Activated CD4-positive, alpha-beta T cell treated with anti-CD3 and anti-CD28 coated beads, Interleukin-2, amount 10 ng/mL, durations not matched to agents 7 days and 5 days (primary cell): Measurements from ENCODE around the gene C6orf120. TPM values are rescaled to one million over a fixed set of nuclear protein-coding genes. Genes with fewer than 3 reads are reported as not detected.
"Not testable (repeated sequence)": the region's sequence is repeated elsewhere in the genome, so short reads cannot be mapped to it uniquely, and the experiment has no call there.

Experiments used
- CTCF ChIA-PET: fragments of 350-600 bp; sonication (Branson Sonifier 250); formaldehyde crosslinking; loops from one replicate; lab custom pipeline; 2021; ENCODE audit warnings: antibody characterized with exemption; lab: Charles Lee
- POLR2A ChIA-PET: fragments of 350-600 bp; sonication (Branson Sonifier 250); formaldehyde crosslinking; loops from one replicate; lab custom pipeline; 2021; ENCODE audit warnings: antibody characterized with exemption; lab: Charles Lee
- DNase-seq: peaks from one replicate; pipeline ENCODE4 v3.0.0-alpha.2; 2020
- H3K27ac Mint-ChIP-seq: one replicate; pipeline ENCODE4 v1.8.0; 2021; ENCODE audit warnings: mild to moderate bottlenecking, moderate library complexity, mixed read lengths
- H3K27me3 Mint-ChIP-seq: one replicate; pipeline ENCODE4 v1.8.0; 2021; ENCODE audit warnings: mixed read lengths
- H3K36me3 Mint-ChIP-seq: one replicate; pipeline ENCODE4 v1.8.0; 2021; ENCODE audit warnings: low read depth, mixed read lengths
- H3K4me1 Mint-ChIP-seq: one replicate; pipeline ENCODE4 v1.8.0; 2021; ENCODE audit warnings: mixed read lengths
- H3K4me3 Mint-ChIP-seq: one replicate; pipeline ENCODE4 v1.8.0; 2021; ENCODE audit warnings: mild to moderate bottlenecking, moderate library complexity, mixed read lengths
- H3K9me3 Mint-ChIP-seq: one replicate; pipeline ENCODE4 v1.8.0; 2021; ENCODE audit warnings: mixed read lengths
- total RNA-seq, 2 experiments: library from RNA; stranded (reverse); gene quantifications; one replicate each; pipeline ENCODE4 v1.2.3, GENCODE V29; 2021

C6orf120 gene
- total RNA-seq, 2 experiments from 2014 or later = 17.0 to 20.9 TPM

- Mint-ChIP-seq H3K4me3 (no peak overlapping the region), H3K27me3 (no peaks in the 10 kb centered on the region), H3K9me3 (peaks cover 10% of the 10 kb centered on the region), H3K27ac (no peak overlapping the region), H3K36me3 (peaks cover 10% of the 10 kb centered on the region), H3K4me1 (peaks cover 3% of the 10 kb centered on the region)
- DNase-seq = no peak
- ChIA-PET CTCF (interaction anchor here (0.8 to 2.2 kb wide), 3 partner anchors 9 to 59 kb away, joined by 3 to 6 read pairs (median 3); partner anchors contain the start of genes C6orf120, DYNLT2, ERMARD and WDR27), POLR2A (no interaction called here)
Measured at GRCh38 chr6:169692516-169692915, 9.4 kb upstream of the C6orf120 start.

GRCh38 chr6:169695131-169695530 lies 6.8 kb upstream of the C6orf120 start:
- H3K4me1 Mint-ChIP-seq = peaks cover 15% of the 10 kb centered on the region
- H3K27me3 Mint-ChIP-seq = no peaks in the 10 kb centered on the region
- no peak for DNase-seq
- H3K36me3 Mint-ChIP-seq = peaks cover 3% of the 10 kb centered on the region
- CTCF ChIA-PET = interaction anchor here (0.5 kb wide), 1 partner anchor 50 kb away, joined by 3 read pairs; no protein-coding TSS in a partner anchor
- POLR2A ChIA-PET = no interaction called here
- no peak overlapping the region for H3K27ac Mint-ChIP-seq
- H3K4me3 Mint-ChIP-seq = no peak overlapping the region
- H3K9me3 Mint-ChIP-seq = peaks cover 10% of the 10 kb centered on the region

- H3K4me3 Mint-ChIP-seq, POLR2A ChIA-PET, CTCF ChIA-PET, H3K27me3 Mint-ChIP-seq, H3K27ac Mint-ChIP-seq, H3K36me3 Mint-ChIP-seq: not testable (repeated sequence)
- Mint-ChIP-seq H3K9me3 (peaks cover 10% of the 10 kb centered on the region), H3K4me1 (peaks cover 17% of the 10 kb centered on the region)
- peak; percentile 15 for DNase-seq
Measured at GRCh38 chr6:169697115-169697514, 4.8 kb upstream of the C6orf120 start.

GRCh38 chr6:169700296-169700695 lies 1.6 kb upstream of the C6orf120 start:
- ChIA-PET POLR2A (no interaction called here), CTCF (no interaction called here)
- no peaks in the 10 kb centered on the region for H3K27me3 Mint-ChIP-seq
- H3K27ac Mint-ChIP-seq = no peak overlapping the region
- H3K4me3 Mint-ChIP-seq = no peak overlapping the region
- no peak for DNase-seq
- peaks cover 4% of the 10 kb centered on the region for H3K9me3 Mint-ChIP-seq
- H3K4me1 Mint-ChIP-seq = peaks cover 40% of the 10 kb centered on the region
- peaks cover 15% of the 10 kb centered on the region for H3K36me3 Mint-ChIP-seq

GRCh38 chr6:169701311-169701953 lies 494 bp upstream of the C6orf120 start:
- DNase-seq = no peak
- no peaks in the 10 kb centered on the region for H3K27me3 Mint-ChIP-seq
- peak overlapping the region; percentile 87 for H3K27ac Mint-ChIP-seq
- POLR2A ChIA-PET = interaction anchor here (0.8 to 1.0 kb wide), 2 partner anchors 50 to 103 kb away, joined by 3 to 5 read pairs; no protein-coding TSS in a partner anchor
- peaks cover 48% of the 10 kb centered on the region for H3K4me1 Mint-ChIP-seq
- CTCF ChIA-PET = interaction anchor here (0.8 to 2.6 kb wide), 5 partner anchors 10 to 816 kb away, joined by 3 to 11 read pairs (median 3); partner anchors contain the start of genes DYNLT2 and ERMARD
- H3K4me3 Mint-ChIP-seq = peak overlapping the region; percentile 87
- no peaks in the 10 kb centered on the region for H3K9me3 Mint-ChIP-seq
- peaks cover 20% of the 10 kb centered on the region for H3K36me3 Mint-ChIP-seq

- Mint-ChIP-seq H3K27me3 (no peaks in the 10 kb centered on the region), H3K27ac (peak overlapping the region; percentile 93), H3K36me3 (peaks cover 21% of the 10 kb centered on the region), H3K9me3 (no peaks in the 10 kb centered on the region), H3K4me3 (peak overlapping the region; percentile 86), H3K4me1 (peaks cover 50% of the 10 kb centered on the region)
- DNase-seq = no peak
- ChIA-PET POLR2A (interaction anchor here (0.9 kb wide), 1 partner anchor 15 kb away, joined by 3 read pairs; no protein-coding TSS in a partner anchor), CTCF (interaction anchor here (1.2 to 2.6 kb wide), 2 partner anchors 12 to 22 kb away, joined by 3 to 11 read pairs; no protein-coding TSS in a partner anchor)
Measured at GRCh38 chr6:169702840-169703246, 917 bp downstream of the C6orf120 start.

GRCh38 chr6:169707772-169708171 lies 5.8 kb downstream of the C6orf120 start:
- no peak overlapping the region for H3K4me3 Mint-ChIP-seq
- CTCF ChIA-PET = interaction anchor here (1.2 to 1.9 kb wide), 2 partner anchors 14 to 17 kb away, joined by 3 to 5 read pairs; partner anchors contain the start of gene PHF10
- H3K36me3 Mint-ChIP-seq = peaks cover 35% of the 10 kb centered on the region
- no peaks in the 10 kb centered on the region for H3K27me3 Mint-ChIP-seq
- H3K27ac Mint-ChIP-seq = no peak overlapping the region
- no peak for DNase-seq
- POLR2A ChIA-PET = no interaction called here
- peaks cover 34% of the 10 kb centered on the region for H3K4me1 Mint-ChIP-seq
- H3K9me3 Mint-ChIP-seq = no peaks in the 10 kb centered on the region

GRCh38 chr6:169709293-169709692 lies 7.4 kb downstream of the C6orf120 start:
- Mint-ChIP-seq H3K9me3 (no peaks in the 10 kb centered on the region), H3K4me1 (peaks cover 19% of the 10 kb centered on the region), H3K4me3 (no peak overlapping the region), H3K36me3 (peaks cover 34% of the 10 kb centered on the region), H3K27ac (no peak overlapping the region), H3K27me3 (no peaks in the 10 kb centered on the region)
- POLR2A ChIA-PET = no interaction called here
- no peak for DNase-seq
- CTCF ChIA-PET = interaction anchor here (1.1 to 1.9 kb wide), 3 partner anchors 8 to 80 kb away, joined by 3 to 5 read pairs (median 3); no protein-coding TSS in a partner anchor

GRCh38 chr6:169710009-169710408 lies 8.1 kb downstream of the C6orf120 start:
- peaks cover 35% of the 10 kb centered on the region for H3K36me3 Mint-ChIP-seq
- ChIA-PET CTCF (interaction anchor here (1.2 kb wide), 1 partner anchor 80 kb away, joined by 3 read pairs; no protein-coding TSS in a partner anchor), POLR2A (interaction anchor here (0.7 kb wide), 1 partner anchor 502 kb away, joined by 3 read pairs; no protein-coding TSS in a partner anchor)
- H3K4me3 Mint-ChIP-seq = no peak overlapping the region
- H3K4me1 Mint-ChIP-seq = peaks cover 14% of the 10 kb centered on the region
- H3K27me3 Mint-ChIP-seq = no peaks in the 10 kb centered on the region
- H3K27ac Mint-ChIP-seq = no peak overlapping the region
- DNase-seq = no peak
- H3K9me3 Mint-ChIP-seq = no peaks in the 10 kb centered on the region

GRCh38 chr6:169714178-169714577 lies 12.3 kb downstream of the C6orf120 start:
- DNase-seq = no peak
- no peak overlapping the region for H3K4me3 Mint-ChIP-seq
- no peaks in the 10 kb centered on the region for H3K9me3 Mint-ChIP-seq
- peaks cover 33% of the 10 kb centered on the region for H3K36me3 Mint-ChIP-seq
- H3K27me3 Mint-ChIP-seq = no peaks in the 10 kb centered on the region
- H3K27ac Mint-ChIP-seq = no peak overlapping the region
- ChIA-PET CTCF (interaction anchor here (2.0 kb wide), 1 partner anchor 11 kb away, joined by 11 read pairs; the partner anchor contains the start of genes C6orf120 and WDR27), POLR2A (no interaction called here)
- peaks cover 4% of the 10 kb centered on the region for H3K4me1 Mint-ChIP-seq

GRCh38 chr6:169714595-169714994 lies 12.7 kb downstream of the C6orf120 start:
- DNase-seq = no peak
- no peak overlapping the region for H3K4me3 Mint-ChIP-seq
- H3K27ac Mint-ChIP-seq = no peak overlapping the region
- H3K4me1 Mint-ChIP-seq = peaks cover 8% of the 10 kb centered on the region
- H3K36me3 Mint-ChIP-seq = peaks cover 32% of the 10 kb centered on the region
- no peaks in the 10 kb centered on the region for H3K9me3 Mint-ChIP-seq
- ChIA-PET CTCF (interaction anchor here (2.0 kb wide), 1 partner anchor 12 kb away, joined by 11 read pairs; the partner anchor contains the start of genes C6orf120 and WDR27), POLR2A (no interaction called here)
- no peaks in the 10 kb centered on the region for H3K27me3 Mint-ChIP-seq

GRCh38 chr6:169719117-169719516 lies 17.2 kb downstream of the C6orf120 start:
- POLR2A ChIA-PET = no interaction called here
- H3K36me3 Mint-ChIP-seq = peaks cover 21% of the 10 kb centered on the region
- DNase-seq = no peak
- no peaks in the 10 kb centered on the region for H3K27me3 Mint-ChIP-seq
- H3K4me1 Mint-ChIP-seq = peaks cover 26% of the 10 kb centered on the region
- H3K9me3 Mint-ChIP-seq = no peaks in the 10 kb centered on the region
- CTCF ChIA-PET = interaction anchor here (1.3 kb wide), 1 partner anchor 71 kb away, joined by 3 read pairs; no protein-coding TSS in a partner anchor
- no peak overlapping the region for H3K4me3 Mint-ChIP-seq
- no peak overlapping the region for H3K27ac Mint-ChIP-seq
